HEK293 (cell line): Measurements from ENCODE around the gene MED29.

Experiments
- GLIS1 ChIP-seq: fragments of 450-650 bp; formaldehyde crosslinking; IDR thresholded peaks from 2 replicates; pipeline ENCODE4 v1.5.1; 2016; ENCODE audit warnings: missing biosample characterization, missing genetic modification characterization
- GLIS2 ChIP-seq: fragments of 450-650 bp; formaldehyde crosslinking; IDR thresholded peaks from 2 replicates; pipeline ENCODE4 v1.5.1; 2016; ENCODE audit warnings: missing biosample characterization, missing genetic modification characterization
- KLF1 ChIP-seq: fragments of 450-650 bp; formaldehyde crosslinking; IDR thresholded peaks from 2 replicates; pipeline ENCODE4 v1.5.1; 2016; ENCODE audit warnings: missing biosample characterization, missing genetic modification characterization
- KLF8 ChIP-seq: fragments of 450-650 bp; formaldehyde crosslinking; IDR thresholded peaks from 2 replicates; pipeline ENCODE4 v1.5.1; 2016; ENCODE audit warnings: missing biosample characterization, missing genetic modification characterization
- OVOL3 ChIP-seq: fragments of 450-650 bp; formaldehyde crosslinking; IDR thresholded peaks from 2 replicates; pipeline ENCODE4 v1.5.1; 2016; ENCODE audit warnings: missing biosample characterization, missing genetic modification characterization
- PBX3 ChIP-seq: sonication (generic); formaldehyde crosslinking; IDR thresholded peaks from 2 replicates; pipeline ENCODE4 v1.8.1; 2022; ENCODE audit warnings: mild to moderate bottlenecking, moderate library complexity, missing genetic modification reagents
- SP7 ChIP-seq: fragments of 450-650 bp; formaldehyde crosslinking; IDR thresholded peaks from 2 replicates; pipeline ENCODE4 v1.5.1; 2016; ENCODE audit warnings: missing biosample characterization, missing genetic modification characterization
- ZBTB49 ChIP-seq: fragments of 450-650 bp; formaldehyde crosslinking; IDR thresholded peaks from 2 replicates; pipeline ENCODE4 v1.5.1; 2016; ENCODE audit warnings: missing biosample characterization, missing genetic modification characterization, low read depth
- ZBTB7A ChIP-seq: fragments of 450-650 bp; formaldehyde crosslinking; IDR thresholded peaks from 2 replicates; pipeline ENCODE4 v1.5.1; 2016; ENCODE audit warnings: low read depth, missing biosample characterization, missing genetic modification characterization
- ZNF140 ChIP-seq: fragments of 450-650 bp; formaldehyde crosslinking; IDR thresholded peaks from 2 replicates; pipeline ENCODE4 v1.5.1; 2016; ENCODE audit warnings: missing biosample characterization, missing genetic modification characterization
- ZNF221 ChIP-seq: fragments of 450-650 bp; formaldehyde crosslinking; IDR thresholded peaks from 2 replicates; pipeline ENCODE4 v1.5.1; 2017; ENCODE audit warnings: missing biosample characterization, missing genetic modification characterization, borderline replicate concordance
- ZNF324 ChIP-seq: fragments of 450-650 bp; formaldehyde crosslinking; IDR thresholded peaks from 2 replicates; pipeline ENCODE4 v1.5.1; 2016; ENCODE audit warnings: missing biosample characterization, missing genetic modification characterization
- ZNF473 ChIP-seq: fragments of 450-650 bp; formaldehyde crosslinking; IDR thresholded peaks from 2 replicates; pipeline ENCODE4 v1.5.1; 2017; ENCODE audit warnings: missing biosample characterization, missing genetic modification characterization
- ZNF488 ChIP-seq: fragments of 450-650 bp; formaldehyde crosslinking; IDR thresholded peaks from 2 replicates; pipeline ENCODE4 v1.5.1; 2016; ENCODE audit warnings: missing biosample characterization, missing genetic modification characterization
- ZNF510 ChIP-seq: fragments of 450-650 bp; formaldehyde crosslinking; IDR thresholded peaks from 2 replicates; pipeline ENCODE4 v1.5.1; 2018; ENCODE audit warnings: mild to moderate bottlenecking, missing genetic modification characterization, missing biosample characterization; ENCODE audit not compliant: insufficient replicate concordance
- ZNF518A ChIP-seq: fragments of 450-650 bp; formaldehyde crosslinking; conservative IDR thresholded peaks from 2 replicates; pipeline ENCODE4 v1.5.1; 2016; ENCODE audit warnings: low read depth, missing biosample characterization, missing genetic modification characterization
- ZNF544 ChIP-seq: fragments of 450-650 bp; formaldehyde crosslinking; IDR thresholded peaks from 2 replicates; pipeline ENCODE4 v1.5.0; 2017; ENCODE audit warnings: missing biosample characterization, missing genetic modification characterization
- ZNF548 ChIP-seq: fragments of 450-650 bp; formaldehyde crosslinking; IDR thresholded peaks from 2 replicates; pipeline ENCODE4 v1.5.1; 2016; ENCODE audit warnings: missing biosample characterization, missing genetic modification characterization
- ZNF560 ChIP-seq: fragments of 450-650 bp; formaldehyde crosslinking; IDR thresholded peaks from 2 replicates; pipeline ENCODE4 v1.5.1; 2017; ENCODE audit warnings: missing biosample characterization, missing genetic modification characterization, borderline replicate concordance
- ZNF658 ChIP-seq: fragments of 450-650 bp; formaldehyde crosslinking; IDR thresholded peaks from 2 replicates; pipeline ENCODE4; 2016; ENCODE audit warnings: missing biosample characterization, missing genetic modification characterization
- ZNF792 ChIP-seq: fragments of 450-650 bp; formaldehyde crosslinking; IDR thresholded peaks from 2 replicates; pipeline ENCODE4 v1.5.1; 2016; ENCODE audit warnings: missing biosample characterization, missing genetic modification characterization
- ZNF830 ChIP-seq: fragments of 450-650 bp; IDR thresholded peaks from 2 replicates; pipeline ENCODE4 v1.5.0; 2018; ENCODE audit warnings: missing biosample characterization, missing genetic modification characterization, low read depth, mild to moderate bottlenecking, moderate library complexity
- TF ChIP-seq, protein P1 (sequence below): fragments of 450-650 bp; formaldehyde crosslinking; IDR thresholded peaks from 2 replicates; pipeline ENCODE4 v1.5.1; 2016; ENCODE audit warnings: missing biosample characterization, missing genetic modification characterization
- TF ChIP-seq, protein P2 (sequence below): fragments of 450-650 bp; formaldehyde crosslinking; IDR thresholded peaks from 2 replicates; pipeline ENCODE4 v1.5.1; 2016; ENCODE audit warnings: missing biosample characterization, missing genetic modification characterization
- TF ChIP-seq, protein P3 (sequence below): fragments of 450-650 bp; formaldehyde crosslinking; optimal IDR thresholded peaks from 2 replicates; pipeline ENCODE3; 2016; ENCODE audit warnings: missing biosample characterization, mild to moderate bottlenecking, missing genetic modification characterization

Gene MED29

DNA sequence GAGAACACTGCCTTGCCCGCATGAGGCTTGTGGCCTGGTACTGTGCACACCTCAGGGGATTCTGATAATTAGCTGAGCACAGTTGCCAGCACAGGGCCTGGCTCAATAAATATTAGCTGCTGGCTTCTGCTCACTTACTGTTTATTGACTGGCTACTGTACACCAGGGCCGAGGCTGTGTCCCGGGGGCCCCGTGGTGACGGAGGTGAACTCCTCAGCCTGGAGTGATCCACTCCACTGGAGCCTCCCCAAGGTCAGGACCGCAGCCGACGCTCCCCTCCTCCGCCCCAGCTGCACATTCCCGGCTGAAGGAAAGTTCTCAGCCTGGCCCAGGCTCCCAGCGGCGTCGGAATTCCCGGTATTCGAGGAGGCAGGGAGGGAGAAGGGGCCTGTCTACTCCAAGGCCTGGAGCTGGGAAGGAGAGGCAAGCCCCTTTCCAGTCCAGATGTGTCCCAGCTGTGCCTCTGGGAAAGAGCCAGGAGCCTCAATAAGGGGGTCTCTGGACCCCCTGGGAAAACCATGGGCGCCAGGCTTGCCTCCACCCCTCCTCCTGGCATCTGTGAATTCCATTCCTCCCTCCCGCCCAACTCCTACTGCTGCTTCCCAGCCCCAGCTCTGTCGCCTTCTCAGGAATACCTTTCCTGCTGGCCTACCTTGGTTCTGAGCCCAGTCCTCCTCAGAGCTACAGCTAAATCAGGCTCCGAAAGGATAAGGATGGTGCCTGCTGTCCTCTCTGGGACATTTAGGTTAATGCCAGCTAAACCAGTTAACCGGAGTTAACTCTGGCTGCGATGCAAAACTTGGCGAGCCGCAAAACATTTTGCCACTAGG, 37.3 kb downstream of the MED29 start (continued):
- no peak for TF ChIP-seq ZNF221 (tag by site-specific recombination)
- TF ChIP-seq ZNF518A, result no peak
- no peak for TF ChIP-seq PBX3
- no peak for TF ChIP-seq ZNF510 (tag by site-specific recombination)
- TF ChIP-seq ZBTB7A (tag by site-specific recombination), result no peak
- no peak for TF ChIP-seq KLF8
- TF ChIP-seq ZNF830 (tag by site-specific recombination), result no peak
- TF ChIP-seq, protein P1, sequence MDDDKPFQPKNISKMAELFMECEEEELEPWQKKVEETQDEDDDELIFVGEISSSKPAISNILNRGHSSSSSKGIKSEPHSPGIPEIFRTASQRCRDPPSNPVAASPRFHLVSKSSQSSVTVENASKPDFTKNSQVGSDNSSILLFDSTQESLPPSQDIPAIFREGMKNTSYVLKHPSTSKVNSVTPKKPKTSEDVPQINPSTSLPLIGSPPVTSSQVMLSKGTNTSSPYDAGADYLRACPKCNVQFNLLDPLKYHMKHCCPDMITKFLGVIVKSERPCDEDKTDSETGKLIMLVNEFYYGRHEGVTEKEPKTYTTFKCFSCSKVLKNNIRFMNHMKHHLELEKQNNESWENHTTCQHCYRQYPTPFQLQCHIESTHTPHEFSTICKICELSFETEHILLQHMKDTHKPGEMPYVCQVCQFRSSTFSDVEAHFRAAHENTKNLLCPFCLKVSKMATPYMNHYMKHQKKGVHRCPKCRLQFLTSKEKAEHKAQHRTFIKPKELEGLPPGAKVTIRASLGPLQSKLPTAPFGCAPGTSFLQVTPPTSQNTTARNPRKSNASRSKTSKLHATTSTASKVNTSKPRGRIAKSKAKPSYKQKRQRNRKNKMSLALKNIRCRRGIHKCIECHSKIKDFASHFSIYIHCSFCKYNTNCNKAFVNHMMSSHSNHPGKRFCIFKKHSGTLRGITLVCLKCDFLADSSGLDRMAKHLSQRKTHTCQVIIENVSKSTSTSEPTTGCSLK (tag by site-specific recombination), result no peak
- TF ChIP-seq, protein P2, sequence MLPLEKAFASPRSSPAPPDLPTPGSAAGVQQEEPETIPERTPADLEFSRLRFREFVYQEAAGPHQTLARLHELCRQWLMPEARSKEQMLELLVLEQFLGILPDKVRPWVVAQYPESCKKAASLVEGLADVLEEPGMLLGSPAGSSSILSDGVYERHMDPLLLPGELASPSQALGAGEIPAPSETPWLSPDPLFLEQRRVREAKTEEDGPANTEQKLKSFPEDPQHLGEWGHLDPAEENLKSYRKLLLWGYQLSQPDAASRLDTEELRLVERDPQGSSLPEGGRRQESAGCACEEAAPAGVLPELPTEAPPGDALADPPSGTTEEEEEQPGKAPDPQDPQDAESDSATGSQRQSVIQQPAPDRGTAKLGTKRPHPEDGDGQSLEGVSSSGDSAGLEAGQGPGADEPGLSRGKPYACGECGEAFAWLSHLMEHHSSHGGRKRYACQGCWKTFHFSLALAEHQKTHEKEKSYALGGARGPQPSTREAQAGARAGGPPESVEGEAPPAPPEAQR (tag by site-specific recombination), result no peak
- no peak for TF ChIP-seq KLF1
- peak; percentile 19 for TF ChIP-seq SP7 (tag by site-specific recombination)
- TF ChIP-seq, protein P3, sequence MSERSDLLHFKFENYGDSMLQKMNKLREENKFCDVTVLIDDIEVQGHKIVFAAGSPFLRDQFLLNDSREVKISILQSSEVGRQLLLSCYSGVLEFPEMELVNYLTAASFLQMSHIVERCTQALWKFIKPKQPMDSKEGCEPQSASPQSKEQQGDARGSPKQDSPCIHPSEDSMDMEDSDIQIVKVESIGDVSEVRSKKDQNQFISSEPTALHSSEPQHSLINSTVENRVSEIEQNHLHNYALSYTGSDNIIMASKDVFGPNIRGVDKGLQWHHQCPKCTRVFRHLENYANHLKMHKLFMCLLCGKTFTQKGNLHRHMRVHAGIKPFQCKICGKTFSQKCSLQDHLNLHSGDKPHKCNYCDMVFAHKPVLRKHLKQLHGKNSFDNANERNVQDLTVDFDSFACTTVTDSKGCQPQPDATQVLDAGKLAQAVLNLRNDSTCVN, result no peak
- peak; percentile 83 for TF ChIP-seq GLIS1 (tag by site-specific recombination)
- no peak for TF ChIP-seq ZNF792 (tag by site-specific recombination)
- TF ChIP-seq OVOL3 (tag by site-specific recombination), result no peak
- peak; percentile 57 for TF ChIP-seq GLIS2 (tag by site-specific recombination)
- TF ChIP-seq ZNF324 (tag by site-specific recombination), result no peak
- TF ChIP-seq ZBTB49, result no peak
- no peak for TF ChIP-seq ZNF548 (tag by site-specific recombination)
- no peak for TF ChIP-seq ZNF140 (tag by site-specific recombination)
- TF ChIP-seq ZNF473 (tag by site-specific recombination), result no peak
- TF ChIP-seq ZNF544, result no peak
- TF ChIP-seq ZNF488 (tag by site-specific recombination), result no peak
- TF ChIP-seq ZNF658 (tag by site-specific recombination), result no peak
- no peak for TF ChIP-seq ZNF560
